ENCODE measurements around the gene IGF2BP2.

The IGF2BP2 gene

DNA sequence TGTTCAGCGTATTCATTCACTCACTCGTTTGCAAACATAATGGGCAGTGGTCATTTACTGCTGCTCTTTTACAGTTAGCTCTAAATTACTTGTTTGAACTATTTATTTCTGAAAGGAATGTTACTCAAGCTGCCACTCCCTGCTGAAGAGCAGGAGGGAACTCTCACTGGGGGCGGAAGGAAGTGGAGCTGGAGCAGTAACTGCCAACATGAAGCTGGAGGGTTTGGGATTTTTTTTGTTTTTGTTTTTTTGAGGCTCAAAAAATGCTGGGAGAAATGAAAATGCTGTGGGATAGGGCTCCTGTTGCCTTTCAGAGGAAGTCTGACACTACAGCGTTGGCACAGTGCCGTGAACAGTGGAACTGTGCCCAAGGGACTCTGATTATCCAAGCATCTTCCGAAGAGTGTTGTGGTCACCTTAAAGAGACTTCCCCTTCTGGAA lies 194.6 kb downstream of the IGF2BP2 start:
- no peaks in the 10 kb centered on the region for H4K20me1 ChIP-seq (ENCODE audit: insufficient read depth, low read length)
- H2AFZ ChIP-seq (ENCODE audit: low read length), result no peak overlapping the region
- H3K4me3 ChIP-seq (ENCODE audit: low read length), result no peak overlapping the region
- H3K9ac ChIP-seq (ENCODE audit: low read length), result no peak overlapping the region
- DNase-seq, result no peak
- H3K4me2 ChIP-seq (ENCODE audit: low read depth, low read length), result no peak overlapping the region
- H3K27me3 ChIP-seq (replicated peaks; ENCODE audit: insufficient read depth, low read length), result no peaks in the 10 kb centered on the region
- no peak for TF ChIP-seq EZH2phosphoT487 (IDR thresholded peaks at IDR 0.05; ENCODE audit: low read length)
- TF ChIP-seq, protein P1, sequence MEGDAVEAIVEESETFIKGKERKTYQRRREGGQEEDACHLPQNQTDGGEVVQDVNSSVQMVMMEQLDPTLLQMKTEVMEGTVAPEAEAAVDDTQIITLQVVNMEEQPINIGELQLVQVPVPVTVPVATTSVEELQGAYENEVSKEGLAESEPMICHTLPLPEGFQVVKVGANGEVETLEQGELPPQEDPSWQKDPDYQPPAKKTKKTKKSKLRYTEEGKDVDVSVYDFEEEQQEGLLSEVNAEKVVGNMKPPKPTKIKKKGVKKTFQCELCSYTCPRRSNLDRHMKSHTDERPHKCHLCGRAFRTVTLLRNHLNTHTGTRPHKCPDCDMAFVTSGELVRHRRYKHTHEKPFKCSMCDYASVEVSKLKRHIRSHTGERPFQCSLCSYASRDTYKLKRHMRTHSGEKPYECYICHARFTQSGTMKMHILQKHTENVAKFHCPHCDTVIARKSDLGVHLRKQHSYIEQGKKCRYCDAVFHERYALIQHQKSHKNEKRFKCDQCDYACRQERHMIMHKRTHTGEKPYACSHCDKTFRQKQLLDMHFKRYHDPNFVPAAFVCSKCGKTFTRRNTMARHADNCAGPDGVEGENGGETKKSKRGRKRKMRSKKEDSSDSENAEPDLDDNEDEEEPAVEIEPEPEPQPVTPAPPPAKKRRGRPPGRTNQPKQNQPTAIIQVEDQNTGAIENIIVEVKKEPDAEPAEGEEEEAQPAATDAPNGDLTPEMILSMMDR (IDR thresholded peaks at IDR 0.05; ENCODE audit: low read length), result no peak
- 0 out of 2 replicates have a peak, but pooled peaks cover 2% of the 10 kb centered on the region for H3F3A ChIP-seq (ENCODE audit: insufficient read depth, low read length)
- peaks cover 2% of the 10 kb centered on the region; the same call in 1 of the 2 replicates for H3K4me1 ChIP-seq (ENCODE audit: low read length)
- no peaks in the 10 kb centered on the region for H3K36me3 ChIP-seq (replicated peaks; ENCODE audit: insufficient read depth, low read length)
- H3K27ac ChIP-seq (ENCODE audit: low read length), result no peak overlapping the region
- H3K9me3 ChIP-seq (replicated peaks; ENCODE audit: insufficient read depth, low read length), result no peaks in the 10 kb centered on the region
- no peaks in the 10 kb centered on the region for H3K79me2 ChIP-seq (ENCODE audit: low read length)
- no peaks in the 10 kb centered on the region for H3K9me2 ChIP-seq (replicated peaks; ENCODE audit: insufficient read depth, low read length)

- Histone ChIP-seq H3K27ac (ENCODE audit: low read length) (no peak overlapping the region), H3K9ac (ENCODE audit: low read length) (no peak overlapping the region), H3K79me2 (ENCODE audit: low read length) (no peaks in the 10 kb centered on the region), H3K9me3 (replicated peaks; ENCODE audit: insufficient read depth, low read length) (no peaks in the 10 kb centered on the region), H3K4me1 (ENCODE audit: low read length) (no peaks in the 10 kb centered on the region), H2AFZ (ENCODE audit: low read length) (no peak overlapping the region), H3F3A (ENCODE audit: insufficient read depth, low read length) (no peaks in the 10 kb centered on the region), H3K4me2 (ENCODE audit: low read depth, low read length) (no peak overlapping the region), H3K4me3 (ENCODE audit: low read length) (no peak overlapping the region), H3K36me3 (replicated peaks; ENCODE audit: insufficient read depth, low read length) (no peaks in the 10 kb centered on the region), H3K27me3 (replicated peaks; ENCODE audit: insufficient read depth, low read length) (no peaks in the 10 kb centered on the region), H4K20me1 (ENCODE audit: insufficient read depth, low read length) (no peaks in the 10 kb centered on the region), H3K9me2 (replicated peaks; ENCODE audit: insufficient read depth, low read length) (no peaks in the 10 kb centered on the region)
- DNase-seq, result no peak
- TF ChIP-seq, protein P1 (IDR thresholded peaks at IDR 0.05; ENCODE audit: low read length), result no peak
- TF ChIP-seq EZH2 (optimal IDR thresholded peaks at IDR 0.05; ENCODE audit: low read depth, low read length) (no peak), EZH2phosphoT487 (IDR thresholded peaks at IDR 0.05; ENCODE audit: low read length) (no peak)
Observed at GRCh38 chr3:185629554-185630181, 195.2 kb downstream of the IGF2BP2 start.

GRCh38 chr3:185625784-185626183 lies 199.1 kb downstream of the IGF2BP2 start:
- no peaks in the 10 kb centered on the region for H3K9me3 ChIP-seq (replicated peaks; ENCODE audit: insufficient read depth, low read length)
- no peak for DNase-seq
- no peak overlapping the region for H3K27ac ChIP-seq (ENCODE audit: low read length)
- no peaks in the 10 kb centered on the region for H3K27me3 ChIP-seq (replicated peaks; ENCODE audit: insufficient read depth, low read length)
- H3K4me3 ChIP-seq (ENCODE audit: low read length), result no peak overlapping the region
- H3K4me2 ChIP-seq (ENCODE audit: low read depth, low read length), result no peak overlapping the region
- H3K9ac ChIP-seq (ENCODE audit: low read length), result no peak overlapping the region
- H4K20me1 ChIP-seq (ENCODE audit: insufficient read depth, low read length), result no peaks in the 10 kb centered on the region
- H3K4me1 ChIP-seq (ENCODE audit: low read length), result no peaks in the 10 kb centered on the region
- no peaks in the 10 kb centered on the region for H3K79me2 ChIP-seq (ENCODE audit: low read length)
- TF ChIP-seq, protein P1 (IDR thresholded peaks at IDR 0.05; ENCODE audit: low read length), result no peak
- no peaks in the 10 kb centered on the region for H3F3A ChIP-seq (ENCODE audit: insufficient read depth, low read length)
- H2AFZ ChIP-seq (ENCODE audit: low read length), result no peak overlapping the region
- no peaks in the 10 kb centered on the region for H3K9me2 ChIP-seq (replicated peaks; ENCODE audit: insufficient read depth, low read length)
- H3K36me3 ChIP-seq (replicated peaks; ENCODE audit: insufficient read depth, low read length), result no peaks in the 10 kb centered on the region; the same call in 1 of the 2 replicates

Data from MM.1S (cell line).